Neutrophil (primary cell): ENCODE data around the gene LRP2.
"Not testable (repeated sequence)": the region's sequence is repeated elsewhere in the genome, so short reads cannot be mapped to it uniquely, and the experiment has no call there.

Source experiments
- H3K27ac ChIP-seq: fragments of 200-600 bp; sonication (generic); 2 replicates; pipeline ENCODE4 v1.5.1; 2016; ENCODE audit warnings: mild to moderate bottlenecking, moderate library complexity
- H3K27me3 ChIP-seq: fragments of 200-600 bp; sonication (generic); 2 replicates; pipeline ENCODE4 v1.6.0; 2016; ENCODE audit warnings: mild to moderate bottlenecking
- H3K36me3 ChIP-seq: fragments of 200-600 bp; sonication (generic); 2 replicates; pipeline ENCODE4 v1.5.1; 2017
- H3K4me1 ChIP-seq, 2 experiments: fragments of 200-600 bp in 1 of 2; sonication (generic) in 1 of 2; 1 replicate in 1 of 2; 2 replicates in 1 of 2; pipeline versions ENCODE4 v1.5.1 to v1.6.1; 2013 to 2016; ENCODE audit warnings: low read depth in 1 of 2, low read length in 1 of 2, mild to moderate bottlenecking in 1 of 2, moderate library complexity in 1 of 2; ENCODE audit not compliant: control insufficient read depth in 1 of 2, insufficient read depth in 1 of 2
- H3K4me3 ChIP-seq, 2 experiments: fragments of 200-600 bp in 1 of 2; sonication (generic) in 1 of 2; 1 replicate in 1 of 2; 2 replicates in 1 of 2; pipeline ENCODE4 v1.5.1; 2013 to 2016; ENCODE audit warnings: low read depth in 1 of 2, low read length in 1 of 2, mild to moderate bottlenecking in 1 of 2, moderate library complexity in 1 of 2
- H3K9me3 ChIP-seq: fragments of 200-600 bp; sonication (generic); 2 replicates; pipeline ENCODE4 v1.5.1; 2016
- TF ChIP-seq, protein P1 (sequence below): fragments of 200-600 bp; sonication (generic); IDR thresholded peaks from 2 replicates; pipeline ENCODE4 v1.5.1; 2016; ENCODE audit warnings: antibody characterized with exemption

Gene LRP2

DNA sequence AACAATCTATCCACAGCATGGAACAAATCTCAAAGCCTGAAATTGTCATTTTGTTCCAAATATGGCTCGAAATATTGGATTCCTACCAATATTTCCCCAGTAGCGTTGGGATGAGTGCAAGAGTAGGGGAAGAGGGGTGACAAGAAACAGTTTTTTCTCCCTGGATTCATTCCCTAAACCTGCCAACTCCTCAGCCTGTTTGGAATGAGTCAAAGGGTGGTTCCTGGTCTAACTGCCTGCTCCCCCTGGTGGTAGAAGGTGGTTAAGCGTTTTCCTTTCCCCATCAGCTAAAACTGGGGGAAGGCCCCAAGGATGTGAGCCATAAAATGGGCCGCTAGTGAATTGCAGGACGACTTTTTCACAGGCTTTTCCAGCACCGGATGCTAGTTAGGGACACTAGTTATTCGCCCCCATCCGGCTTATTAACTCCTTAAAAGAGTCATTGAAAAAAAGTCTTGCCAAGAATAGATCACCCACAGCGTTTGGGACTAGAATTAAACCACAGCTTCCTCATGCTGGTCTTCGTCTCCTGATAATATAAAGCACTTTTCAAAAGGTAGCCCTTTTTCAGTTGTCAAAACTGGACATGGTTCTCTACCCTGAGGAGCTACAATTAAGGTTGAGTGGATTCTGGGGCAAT lies 220.5 kb downstream of the LRP2 start:
- TF ChIP-seq, protein P1, sequence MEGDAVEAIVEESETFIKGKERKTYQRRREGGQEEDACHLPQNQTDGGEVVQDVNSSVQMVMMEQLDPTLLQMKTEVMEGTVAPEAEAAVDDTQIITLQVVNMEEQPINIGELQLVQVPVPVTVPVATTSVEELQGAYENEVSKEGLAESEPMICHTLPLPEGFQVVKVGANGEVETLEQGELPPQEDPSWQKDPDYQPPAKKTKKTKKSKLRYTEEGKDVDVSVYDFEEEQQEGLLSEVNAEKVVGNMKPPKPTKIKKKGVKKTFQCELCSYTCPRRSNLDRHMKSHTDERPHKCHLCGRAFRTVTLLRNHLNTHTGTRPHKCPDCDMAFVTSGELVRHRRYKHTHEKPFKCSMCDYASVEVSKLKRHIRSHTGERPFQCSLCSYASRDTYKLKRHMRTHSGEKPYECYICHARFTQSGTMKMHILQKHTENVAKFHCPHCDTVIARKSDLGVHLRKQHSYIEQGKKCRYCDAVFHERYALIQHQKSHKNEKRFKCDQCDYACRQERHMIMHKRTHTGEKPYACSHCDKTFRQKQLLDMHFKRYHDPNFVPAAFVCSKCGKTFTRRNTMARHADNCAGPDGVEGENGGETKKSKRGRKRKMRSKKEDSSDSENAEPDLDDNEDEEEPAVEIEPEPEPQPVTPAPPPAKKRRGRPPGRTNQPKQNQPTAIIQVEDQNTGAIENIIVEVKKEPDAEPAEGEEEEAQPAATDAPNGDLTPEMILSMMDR = peak; percentile 84
- no peaks in the 10 kb centered on the region for H3K36me3 ChIP-seq
- no peak overlapping the region for H3K27ac ChIP-seq
- no peaks in the 10 kb centered on the region for H3K9me3 ChIP-seq
- no peaks in the 10 kb centered on the region for H3K27me3 ChIP-seq
- H3K4me1 ChIP-seq = no peaks in the 10 kb centered on the region
- H3K4me3 ChIP-seq = no peak overlapping the region

DNA sequence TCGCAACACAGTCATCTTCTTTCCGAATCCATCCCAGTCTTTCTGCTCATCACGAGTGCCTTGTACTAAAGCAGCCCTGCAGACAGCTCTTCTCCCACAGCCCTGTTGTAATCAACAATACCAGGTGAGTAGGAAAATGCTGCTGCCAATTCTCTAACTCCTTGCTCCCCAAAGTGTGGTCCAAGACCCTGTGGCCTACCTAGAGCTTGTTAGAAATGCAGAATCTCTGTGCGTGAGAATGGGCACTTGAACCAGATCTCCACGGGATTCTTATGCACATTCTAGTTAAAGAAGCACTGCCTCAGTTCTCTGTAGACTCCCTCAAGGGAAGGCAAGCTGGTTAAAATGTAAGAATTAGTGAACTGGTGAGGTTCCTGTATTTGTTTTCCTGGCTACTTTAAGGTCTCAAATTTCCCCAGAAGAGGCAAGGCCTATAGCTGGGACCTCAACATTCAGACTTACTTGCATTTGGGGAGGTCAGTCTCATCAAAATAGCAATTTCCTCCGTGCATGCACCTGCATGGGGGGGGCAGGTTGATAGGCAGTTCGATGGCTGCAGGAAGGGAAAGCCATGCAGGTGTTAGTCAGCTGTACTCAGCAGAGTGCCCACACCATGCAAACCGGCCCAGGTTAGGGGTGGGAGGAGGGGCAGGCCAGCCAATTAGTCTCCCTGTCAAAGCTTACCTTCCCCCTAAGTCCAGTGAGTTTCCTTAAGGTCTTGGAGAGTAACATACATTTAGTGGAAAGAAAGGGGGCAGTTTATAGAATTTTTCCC lies 222.2 kb downstream of the LRP2 start:
- no peaks in the 10 kb centered on the region for H3K27me3 ChIP-seq
- no peak overlapping the region for H3K27ac ChIP-seq
- no peaks in the 10 kb centered on the region for H3K36me3 ChIP-seq
- H3K4me1 ChIP-seq = no peaks in the 10 kb centered on the region
- H3K4me3 ChIP-seq = no peak overlapping the region
- TF ChIP-seq, protein P1 = no peak
- H3K9me3 ChIP-seq = no peaks in the 10 kb centered on the region

DNA sequence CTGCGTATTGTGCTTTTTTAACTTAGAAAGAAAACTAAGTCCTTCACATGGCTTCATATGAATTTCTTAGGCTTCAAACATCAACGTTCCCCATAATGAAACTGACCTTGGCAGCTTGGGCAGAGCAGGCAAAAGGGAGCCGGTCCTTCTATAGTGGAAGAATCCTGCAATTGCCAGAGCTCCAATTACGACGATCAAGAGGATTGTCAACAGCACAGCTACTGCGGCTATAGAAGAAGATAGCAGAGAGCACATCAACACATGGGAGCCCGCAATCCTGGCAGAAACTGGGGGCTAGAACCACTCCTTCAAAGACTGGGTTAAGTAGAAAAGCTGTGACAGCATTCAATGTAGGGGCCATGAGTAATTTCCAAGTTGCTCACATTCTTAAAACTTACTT lies 223.2 kb downstream of the LRP2 start:
- Histone ChIP-seq H3K4me1 (no peaks in the 10 kb centered on the region), H3K9me3 (no peaks in the 10 kb centered on the region), H3K27ac (no peak overlapping the region), H3K27me3 (no peaks in the 10 kb centered on the region), H3K36me3 (no peaks in the 10 kb centered on the region), H3K4me3 (no peak overlapping the region)
- TF ChIP-seq, protein P1 = no peak

DNA sequence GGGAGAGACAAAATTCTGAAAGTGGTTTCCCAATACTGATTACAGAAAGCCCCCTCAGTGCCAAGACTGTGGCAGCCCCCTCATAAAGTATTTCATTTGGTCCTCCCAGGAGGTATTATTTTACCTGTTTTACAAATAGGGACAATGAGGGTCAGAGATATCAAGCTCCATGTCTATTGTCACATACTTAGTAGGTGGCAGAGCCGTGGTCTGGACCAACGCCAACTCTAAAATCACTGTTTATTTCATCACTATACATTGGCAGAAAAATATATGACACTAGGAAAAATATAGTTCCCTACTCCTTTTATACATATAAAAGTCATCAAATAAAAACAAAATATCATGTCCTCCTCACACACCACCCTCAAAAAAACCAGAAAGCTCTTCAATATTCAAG lies 224.4 kb downstream of the LRP2 start:
- H3K4me1 ChIP-seq = no peaks in the 10 kb centered on the region
- TF ChIP-seq, protein P1 = no peak
- H3K36me3 ChIP-seq = no peaks in the 10 kb centered on the region
- H3K27ac ChIP-seq = no peak overlapping the region
- H3K27me3 ChIP-seq = no peaks in the 10 kb centered on the region
- no peak overlapping the region for H3K4me3 ChIP-seq
- H3K9me3 ChIP-seq = no peaks in the 10 kb centered on the region

DNA sequence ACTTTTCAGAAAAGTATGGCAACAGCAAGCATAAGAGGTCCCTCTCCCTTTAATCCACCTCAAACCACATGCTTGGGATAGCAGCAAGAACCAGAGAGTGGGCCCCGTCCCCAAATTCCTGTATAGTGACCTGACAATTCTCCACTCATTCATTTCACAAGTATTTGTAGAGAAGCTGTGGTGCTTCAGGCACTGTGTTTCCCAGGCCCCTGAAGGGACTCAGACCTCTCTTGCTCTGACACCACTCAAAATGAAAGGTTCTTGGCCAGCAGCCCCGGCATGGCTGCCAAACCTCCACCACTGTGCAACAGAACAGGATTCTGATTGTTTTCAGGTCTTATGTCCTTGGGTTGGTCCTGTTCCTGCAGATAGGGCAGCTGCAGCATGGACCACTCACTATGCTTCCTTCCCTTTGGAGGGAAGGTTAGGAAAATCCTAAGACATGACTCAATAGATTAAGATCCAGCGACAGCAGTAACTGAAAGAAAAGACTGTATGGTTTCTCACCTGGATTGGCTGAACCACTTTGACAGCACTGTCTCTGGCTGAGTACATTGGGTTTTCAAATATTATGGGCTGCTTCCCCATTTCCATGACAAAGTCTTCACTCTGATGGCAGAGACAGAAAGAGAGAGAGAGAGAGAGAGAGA lies 225.3 kb downstream of the LRP2 start:
- H3K27me3 ChIP-seq = no peaks in the 10 kb centered on the region

DNA sequence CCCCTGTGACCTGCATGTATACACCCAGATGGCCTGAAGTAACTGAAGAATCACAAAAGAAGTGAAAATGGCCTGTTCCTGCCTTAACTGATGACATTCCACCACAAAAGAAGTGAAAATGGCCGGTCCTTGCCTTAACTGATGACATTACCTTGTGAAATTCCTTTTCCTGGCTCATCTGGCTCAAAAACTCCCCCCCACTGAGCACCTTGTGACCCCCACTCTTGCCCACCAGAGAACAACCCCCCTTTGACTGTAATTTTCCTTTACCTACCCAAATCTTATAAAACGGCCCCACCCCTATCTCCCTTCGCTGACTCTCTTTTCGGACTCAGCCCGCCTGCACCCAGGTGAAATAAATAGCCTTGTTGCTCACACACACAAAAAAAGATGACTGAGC lies 225.9 kb downstream of the LRP2 start:
- not testable (repeated sequence) for H3K9me3 ChIP-seq, H3K4me1 ChIP-seq, H3K4me3 ChIP-seq, H3K36me3 ChIP-seq, H3K27me3 ChIP-seq, H3K27ac ChIP-seq

More for the DNA sequence above, 225.3 kb downstream of the LRP2 start:
- H3K9me3 ChIP-seq = no peaks in the 10 kb centered on the region
- H3K27ac ChIP-seq = no peak overlapping the region
- no peak overlapping the region for H3K4me3 ChIP-seq
- H3K36me3 ChIP-seq = no peaks in the 10 kb centered on the region
- TF ChIP-seq, protein P1 = no peak
- no peaks in the 10 kb centered on the region for H3K4me1 ChIP-seq

DNA sequence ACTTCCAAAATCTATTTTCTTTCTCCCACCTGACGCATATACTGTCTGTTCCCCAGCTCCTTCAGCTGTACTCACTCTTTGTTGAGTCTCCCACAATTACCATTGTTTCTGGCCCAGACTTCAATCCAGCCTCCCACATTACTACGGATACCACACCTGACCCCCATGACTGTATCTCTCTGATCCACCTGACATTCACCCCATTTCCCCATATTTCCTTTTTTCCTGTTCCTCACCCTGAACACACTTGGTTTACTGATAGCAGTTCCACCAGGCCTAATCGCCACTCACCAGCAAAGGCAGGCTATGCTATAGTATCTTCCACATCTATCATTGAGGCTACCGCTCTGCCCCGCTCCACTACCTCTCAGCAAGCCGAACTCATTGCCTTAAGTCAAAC lies 228.1 kb downstream of the LRP2 start:
- H3K9me3 ChIP-seq, H3K4me3 ChIP-seq, H3K27me3 ChIP-seq, H3K27ac ChIP-seq, H3K36me3 ChIP-seq, H3K4me1 ChIP-seq: not testable (repeated sequence)
